Forelimb muscle (tissue), 1 donor: ENCODE data around the gene ACAT2. TPM values are rescaled to one million over a fixed set of nuclear protein-coding genes. Genes with fewer than 3 reads are reported as not detected.
"Not testable (repeated sequence)": the region's sequence is repeated elsewhere in the genome, so short reads cannot be mapped to it uniquely, and the experiment has no call there.

ENCODE experiments used
- DNase-seq: peaks from one replicate; pipeline ENCODE4 v3.0.0-alpha.2; 2013; ENCODE audit warnings: low read depth
- polyA plus RNA-seq: library from polyadenylated mRNA; unstranded; fragments of 120-200 nt; gene quantifications from one replicate; pipeline ENCODE4 v1.2.1, GENCODE V29; 2013; ENCODE audit not compliant: insufficient read length

The ACAT2 gene
- polyA plus RNA-seq, 1 donor: 16.2 TPM

GRCh38 chr6:159813781-159814180, 51.9 kb downstream of the ACAT2 start:
- no peak for DNase-seq

- no peak for DNase-seq
Observed at GRCh38 chr6:159815410-159815809, 53.6 kb downstream of the ACAT2 start.

- DNase-seq: not testable (repeated sequence)
Observed at GRCh38 chr6:159816775-159817174, 54.9 kb downstream of the ACAT2 start.

- DNase-seq: no peak
Observed at GRCh38 chr6:159817951-159818739, 56.3 kb downstream of the ACAT2 start.

- no peak for DNase-seq
Observed at GRCh38 chr6:159819098-159819497, 57.3 kb downstream of the ACAT2 start.

GRCh38 chr6:159819932-159820640, 58.2 kb downstream of the ACAT2 start:
- no peak for DNase-seq

GRCh38 chr6:159821122-159821521, 59.3 kb downstream of the ACAT2 start:
- DNase-seq: no peak

- DNase-seq: no peak
Observed at GRCh38 chr6:159821726-159822125, 59.9 kb downstream of the ACAT2 start.

- no peak for DNase-seq
Observed at GRCh38 chr6:159823953-159824352, 62.1 kb downstream of the ACAT2 start.

- not testable (repeated sequence) for DNase-seq
Observed at GRCh38 chr6:159824690-159825089, 62.8 kb downstream of the ACAT2 start.

- no peak for DNase-seq
Observed at GRCh38 chr6:159826004-159826403, 64.2 kb downstream of the ACAT2 start.

- DNase-seq: no peak
Observed at GRCh38 chr6:159826968-159827647, 65.3 kb downstream of the ACAT2 start.

GRCh38 chr6:159828074-159828473, 66.2 kb downstream of the ACAT2 start:
- DNase-seq: no peak

Other genes with a start within 250 kb of the ACAT2 start
- gene SOD2, start 68.8 kb upstream of the ACAT2 start, polyA plus RNA-seq: 92.6 TPM
- 64.7 TPM for gene WTAP, start 34.5 kb upstream of the ACAT2 start, polyA plus RNA-seq
- 210 TPM for gene TCP1, start 27.6 kb downstream of the ACAT2 start, polyA plus RNA-seq
- gene MRPL18, start 28.4 kb downstream of the ACAT2 start, polyA plus RNA-seq: 79.1 TPM
- 0.23 TPM for gene PNLDC1, start 38.2 kb downstream of the ACAT2 start, polyA plus RNA-seq
- gene MAS1, start 128.9 kb downstream of the ACAT2 start, polyA plus RNA-seq: 0.18 TPM
- 124 TPM for gene IGF2R, start 207.0 kb downstream of the ACAT2 start, polyA plus RNA-seq